ENCODE data around the gene MAN2A1.

- TF ChIP-seq CTCF (IDR thresholded peaks at IDR 0.05 in 8 of 11, conservative IDR thresholded peaks at IDR 0.05 in 3 of 11) (no peak), POLR2A (IDR thresholded peaks at IDR 0.05) (no peak), POLR2AphosphoS5 (IDR thresholded peaks at IDR 0.05) (no peak)
Measured at GRCh38 chr5:109908366-109908765, 218.6 kb downstream of the MAN2A1 start.

All from spleen (tissue), 7 donors.